ENCODE results near the gene PROC.

Gene PROC

DNA sequence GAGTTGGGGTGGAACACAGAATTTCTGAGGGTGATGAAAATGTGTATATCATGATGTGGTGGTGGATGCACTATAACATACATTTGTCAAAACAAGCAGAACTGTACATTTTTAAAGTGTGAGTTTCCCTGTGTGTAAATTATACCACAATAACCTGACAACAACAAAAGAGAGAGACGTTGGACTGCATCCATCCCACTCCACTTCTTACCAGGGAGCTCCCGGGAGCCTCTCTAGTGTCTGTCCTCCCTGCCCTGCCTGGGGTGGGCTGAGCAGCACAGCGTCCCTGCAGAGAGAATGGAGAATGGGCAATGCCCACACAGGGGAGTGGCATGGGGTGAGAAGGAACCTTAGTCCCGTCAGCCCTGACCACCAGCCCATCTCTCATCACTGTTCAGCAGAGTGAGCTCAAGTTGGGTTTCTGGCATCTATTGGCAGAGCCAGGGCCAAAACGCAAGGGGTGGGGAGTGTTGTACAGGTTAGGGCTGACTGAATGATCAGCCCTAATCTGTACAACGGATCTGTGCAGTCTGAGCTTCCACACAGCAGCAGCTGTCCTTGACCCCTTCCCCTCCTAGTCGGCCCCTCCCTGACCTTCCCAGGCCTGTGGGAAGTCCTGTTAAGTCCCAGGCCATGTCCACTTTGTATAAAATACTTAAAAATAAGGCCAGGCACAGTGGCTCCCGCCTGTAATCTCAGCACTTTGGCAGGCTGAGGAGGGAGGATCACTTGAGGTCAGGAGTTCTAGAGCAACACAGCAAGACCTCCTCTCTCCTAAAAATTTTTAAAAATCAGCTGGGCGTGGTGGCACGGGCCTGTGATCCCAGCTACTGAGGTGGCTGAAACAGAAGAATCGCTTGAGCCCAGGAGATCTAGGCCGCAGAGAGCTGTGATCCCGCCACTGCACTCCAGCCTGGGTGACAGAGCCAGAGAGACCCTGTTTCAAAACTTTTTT, 3.3 kb upstream of the PROC start:
- DNase-seq (ENCODE audit: low spot score), result no peak

GRCh38 chr2:127415593-127416505, 2.4 kb upstream of the PROC start:
- DNase-seq (ENCODE audit: low spot score), result peak; percentile 75

GRCh38 chr2:127416506-127417001, 1.7 kb upstream of the PROC start:
- no peak for DNase-seq (ENCODE audit: low spot score)

- DNase-seq (ENCODE audit: low spot score), result no peak
Measured at GRCh38 chr2:127417406-127417805, 821 bp upstream of the PROC start.

DNA sequence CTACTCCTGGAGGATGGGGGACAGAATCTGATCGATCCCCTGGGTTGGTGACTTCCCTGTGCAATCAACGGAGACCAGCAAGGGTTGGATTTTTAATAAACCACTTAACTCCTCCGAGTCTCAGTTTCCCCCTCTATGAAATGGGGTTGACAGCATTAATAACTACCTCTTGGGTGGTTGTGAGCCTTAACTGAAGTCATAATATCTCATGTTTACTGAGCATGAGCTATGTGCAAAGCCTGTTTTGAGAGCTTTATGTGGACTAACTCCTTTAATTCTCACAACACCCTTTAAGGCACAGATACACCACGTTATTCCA, 844 bp downstream of the PROC start:
- no peak for DNase-seq (ENCODE audit: low spot score)

DNA sequence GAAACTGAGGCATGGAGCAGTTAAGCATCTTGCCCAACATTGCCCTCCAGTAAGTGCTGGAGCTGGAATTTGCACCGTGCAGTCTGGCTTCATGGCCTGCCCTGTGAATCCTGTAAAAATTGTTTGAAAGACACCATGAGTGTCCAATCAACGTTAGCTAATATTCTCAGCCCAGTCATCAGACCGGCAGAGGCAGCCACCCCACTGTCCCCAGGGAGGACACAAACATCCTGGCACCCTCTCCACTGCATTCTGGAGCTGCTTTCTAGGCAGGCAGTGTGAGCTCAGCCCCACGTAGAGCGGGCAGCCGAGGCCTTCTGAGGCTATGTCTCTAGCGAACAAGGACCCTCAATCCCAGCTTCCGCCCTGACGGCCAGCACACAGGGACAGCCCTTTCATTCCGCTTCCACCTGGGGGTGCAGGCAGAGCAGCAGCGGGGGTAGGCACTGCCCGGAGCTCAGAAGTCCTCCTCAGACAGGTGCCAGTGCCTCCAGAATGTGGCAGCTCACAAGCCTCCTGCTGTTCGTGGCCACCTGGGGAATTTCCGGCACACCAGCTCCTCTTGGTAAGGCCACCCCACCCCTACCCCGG, 1.3 kb downstream of the PROC start:
- no peak for DNase-seq (ENCODE audit: low spot score)

DNA sequence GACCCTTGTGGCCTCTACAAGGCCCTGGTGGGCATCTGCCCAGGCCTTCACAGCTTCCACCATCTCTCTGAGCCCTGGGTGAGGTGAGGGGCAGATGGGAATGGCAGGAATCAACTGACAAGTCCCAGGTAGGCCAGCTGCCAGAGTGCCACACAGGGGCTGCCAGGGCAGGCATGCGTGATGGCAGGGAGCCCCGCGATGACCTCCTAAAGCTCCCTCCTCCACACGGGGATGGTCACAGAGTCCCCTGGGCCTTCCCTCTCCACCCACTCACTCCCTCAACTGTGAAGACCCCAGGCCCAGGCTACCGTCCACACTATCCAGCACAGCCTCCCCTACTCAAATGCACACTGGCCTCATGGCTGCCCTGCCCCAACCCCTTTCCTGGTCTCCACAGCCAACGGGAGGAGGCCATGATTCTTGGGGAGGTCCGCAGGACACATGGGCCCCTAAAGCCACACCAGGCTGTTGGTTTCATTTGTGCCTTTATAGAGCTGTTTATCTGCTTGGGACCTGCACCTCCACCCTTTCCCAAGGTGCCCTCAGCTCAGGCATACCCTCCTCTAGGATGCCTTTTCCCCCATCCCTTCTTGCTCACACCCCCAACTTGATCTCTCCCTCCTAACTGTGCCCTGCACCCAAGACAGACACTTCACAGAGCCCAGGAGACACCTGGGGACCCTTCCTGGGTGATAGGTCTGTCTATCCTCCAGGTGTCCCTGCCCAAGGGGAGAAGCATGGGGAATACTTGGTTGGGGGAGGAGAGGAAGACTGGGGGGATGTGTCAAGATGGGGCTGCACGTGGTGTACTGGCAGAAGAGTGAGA, 2.0 kb downstream of the PROC start:
- no peak for DNase-seq (ENCODE audit: low spot score)

GRCh38 chr2:127421116-127421800, 3.0 kb downstream of the PROC start:
- no peak for DNase-seq (ENCODE audit: low spot score)

DNA sequence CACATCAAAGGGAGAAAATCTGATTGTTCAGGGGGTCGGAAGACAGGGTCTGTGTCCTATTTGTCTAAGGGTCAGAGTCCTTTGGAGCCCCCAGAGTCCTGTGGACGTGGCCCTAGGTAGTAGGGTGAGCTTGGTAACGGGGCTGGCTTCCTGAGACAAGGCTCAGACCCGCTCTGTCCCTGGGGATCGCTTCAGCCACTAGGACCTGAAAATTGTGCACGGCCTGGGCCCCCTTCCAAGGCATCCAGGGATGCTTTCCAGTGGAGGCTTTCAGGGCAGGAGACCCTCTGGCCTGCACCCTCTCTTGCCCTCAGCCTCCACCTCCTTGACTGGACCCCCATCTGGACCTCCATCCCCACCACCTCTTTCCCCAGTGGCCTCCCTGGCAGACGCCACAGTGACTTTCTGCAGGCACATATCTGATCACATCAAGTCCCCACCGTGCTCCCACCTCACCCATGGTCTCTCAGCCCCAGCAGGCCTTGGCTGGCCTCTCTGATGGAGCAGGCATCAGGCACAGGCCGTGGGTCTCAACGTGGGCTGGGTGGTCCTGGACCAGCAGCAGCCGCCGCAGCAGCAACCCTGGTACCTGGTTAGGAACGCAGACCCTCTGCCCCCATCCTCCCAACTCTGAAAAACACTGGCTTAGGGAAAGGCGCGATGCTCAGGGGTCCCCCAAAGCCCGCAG, 3.8 kb downstream of the PROC start:
- DNase-seq (ENCODE audit: low spot score), result no peak

DNA sequence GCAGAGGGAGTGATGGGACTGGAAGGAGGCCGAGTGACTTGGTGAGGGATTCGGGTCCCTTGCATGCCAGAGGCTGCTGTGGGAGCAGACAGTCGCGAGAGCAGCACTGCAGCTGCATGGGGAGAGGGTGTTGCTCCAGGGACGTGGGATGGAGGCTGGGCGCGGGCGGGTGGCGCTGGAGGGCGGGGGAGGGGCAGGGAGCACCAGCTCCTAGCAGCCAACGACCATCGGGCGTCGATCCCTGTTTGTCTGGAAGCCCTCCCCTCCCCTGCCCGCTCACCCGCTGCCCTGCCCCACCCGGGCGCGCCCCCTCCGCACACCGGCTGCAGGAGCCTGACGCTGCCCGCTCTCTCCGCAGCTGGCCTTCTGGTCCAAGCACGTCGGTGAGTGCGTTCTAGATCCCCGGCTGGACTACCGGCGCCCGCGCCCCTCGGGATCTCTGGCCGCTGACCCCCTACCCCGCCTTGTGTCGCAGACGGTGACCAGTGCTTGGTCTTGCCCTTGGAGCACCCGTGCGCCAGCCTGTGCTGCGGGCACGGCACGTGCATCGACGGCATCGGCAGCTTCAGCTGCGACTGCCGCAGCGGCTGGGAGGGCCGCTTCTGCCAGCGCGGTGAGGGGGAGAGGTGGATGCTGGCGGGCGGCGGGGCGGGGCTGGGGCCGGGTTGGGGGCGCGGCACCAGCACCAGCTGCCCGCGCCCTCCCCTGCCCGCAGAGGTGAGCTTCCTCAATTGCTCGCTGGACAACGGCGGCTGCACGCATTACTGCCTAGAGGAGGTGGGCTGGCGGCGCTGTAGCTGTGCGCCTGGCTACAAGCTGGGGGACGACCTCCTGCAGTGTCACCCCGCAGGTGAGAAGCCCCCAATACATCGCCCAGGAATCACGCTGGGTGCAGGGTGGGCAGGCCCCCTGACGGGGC, 4.6 kb downstream of the PROC start:
- DNase-seq (ENCODE audit: low spot score), result no peak

DNA sequence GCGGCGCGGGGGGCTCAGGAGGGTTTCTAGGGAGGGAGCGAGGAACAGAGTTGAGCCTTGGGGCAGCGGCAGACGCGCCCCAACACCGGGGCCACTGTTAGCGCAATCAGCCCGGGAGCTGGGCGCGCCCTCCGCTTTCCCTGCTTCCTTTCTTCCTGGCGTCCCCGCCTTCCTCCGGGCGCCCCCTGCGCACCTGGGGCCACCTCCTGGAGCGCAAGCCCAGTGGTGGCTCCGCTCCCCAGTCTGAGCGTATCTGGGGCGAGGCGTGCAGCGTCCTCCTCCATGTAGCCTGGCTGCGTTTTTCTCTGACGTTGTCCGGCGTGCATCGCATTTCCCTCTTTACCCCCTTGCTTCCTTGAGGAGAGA, 5.2 kb downstream of the PROC start:
- DNase-seq (ENCODE audit: low spot score), result no peak

DNA sequence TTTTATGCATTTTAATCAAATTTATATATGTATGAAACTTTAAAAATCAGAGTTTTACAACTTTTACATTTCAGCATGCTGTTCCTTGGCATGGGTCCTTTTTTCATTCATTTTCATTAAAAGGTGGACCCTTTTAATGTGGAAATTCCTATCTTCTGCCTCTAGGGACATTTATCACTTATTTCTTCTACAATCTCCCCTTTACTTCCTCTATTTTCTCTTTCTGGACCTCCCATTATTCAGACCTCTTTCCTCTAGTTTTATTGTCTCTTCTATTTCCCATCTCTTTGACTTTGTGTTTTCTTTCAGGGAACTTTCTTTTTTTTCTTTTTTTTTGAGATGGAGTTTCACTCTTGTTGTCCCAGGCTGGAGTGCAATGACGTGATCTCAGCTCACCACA, 5.7 kb downstream of the PROC start:
- DNase-seq (ENCODE audit: low spot score), result no peak

DNA sequence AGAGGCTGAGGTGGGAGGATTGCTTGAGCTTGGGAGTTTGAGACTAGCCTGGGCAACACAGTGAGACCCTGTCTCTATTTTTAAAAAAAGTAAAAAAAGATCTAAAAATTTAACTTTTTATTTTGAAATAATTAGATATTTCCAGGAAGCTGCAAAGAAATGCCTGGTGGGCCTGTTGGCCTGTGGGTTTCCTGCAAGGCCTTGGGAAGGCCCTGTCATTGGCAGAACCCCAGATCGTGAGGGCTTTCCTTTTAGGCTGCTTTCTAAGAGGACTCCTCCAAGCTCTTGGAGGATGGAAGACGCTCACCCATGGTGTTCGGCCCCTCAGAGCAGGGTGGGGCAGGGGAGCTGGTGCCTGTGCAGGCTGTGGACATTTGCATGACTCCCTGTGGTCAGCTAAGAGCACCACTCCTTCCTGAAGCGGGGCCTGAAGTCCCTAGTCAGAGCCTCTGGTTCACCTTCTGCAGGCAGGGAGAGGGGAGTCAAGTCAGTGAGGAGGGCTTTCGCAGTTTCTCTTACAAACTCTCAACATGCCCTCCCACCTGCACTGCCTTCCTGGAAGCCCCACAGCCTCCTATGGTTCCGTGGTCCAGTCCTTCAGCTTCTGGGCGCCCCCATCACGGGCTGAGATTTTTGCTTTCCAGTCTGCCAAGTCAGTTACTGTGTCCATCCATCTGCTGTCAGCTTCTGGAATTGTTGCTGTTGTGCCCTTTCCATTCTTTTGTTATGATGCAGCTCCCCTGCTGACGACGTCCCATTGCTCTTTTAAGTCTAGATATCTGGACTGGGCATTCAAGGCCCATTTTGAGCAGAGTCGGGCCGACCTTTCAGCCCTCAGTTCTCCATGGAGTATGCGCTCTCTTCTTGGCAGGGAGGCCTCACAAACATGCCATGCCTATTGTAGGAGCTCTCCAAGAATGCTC, 6.6 kb downstream of the PROC start:
- DNase-seq (ENCODE audit: low spot score), result no peak

- DNase-seq (ENCODE audit: low spot score), result no peak
Measured at GRCh38 chr2:127425540-127426490, 7.6 kb downstream of the PROC start.

GRCh38 chr2:127426501-127427354, 8.5 kb downstream of the PROC start:
- DNase-seq (ENCODE audit: low spot score), result no peak

Data from activated CD4-positive, alpha-beta T cell treated with anti-CD3 and anti-CD28 coated beads, Interleukin-2, Interleukin-4, amounts not matched to agents 100 ng/mL and 50 ng/mL, durations not matched to agents 16 hours and 8 hours (primary cell).